GM18951 (cell line): Measurements from ENCODE around the gene COL5A3.

Experiments used
- POLR2A ChIP-seq: IDR thresholded peaks from 4 replicates; pipeline ENCODE4 v1.6.1; 2011; ENCODE audit warnings: mild to moderate bottlenecking; ENCODE audit not compliant: insufficient read length, insufficient read depth; ENCODE audit errors: extremely low read depth
- in situ Hi-C: fragments of 300-500 bp; cut with MboI; formaldehyde crosslinking; loops from one replicate; pipeline ENCODE4 v1.12.0; 2022; ENCODE audit warnings: low sequenced_read_pairs, mixed read lengths, inconsistent platforms; ENCODE audit not compliant: unreplicated experiment

Gene COL5A3

DNA sequence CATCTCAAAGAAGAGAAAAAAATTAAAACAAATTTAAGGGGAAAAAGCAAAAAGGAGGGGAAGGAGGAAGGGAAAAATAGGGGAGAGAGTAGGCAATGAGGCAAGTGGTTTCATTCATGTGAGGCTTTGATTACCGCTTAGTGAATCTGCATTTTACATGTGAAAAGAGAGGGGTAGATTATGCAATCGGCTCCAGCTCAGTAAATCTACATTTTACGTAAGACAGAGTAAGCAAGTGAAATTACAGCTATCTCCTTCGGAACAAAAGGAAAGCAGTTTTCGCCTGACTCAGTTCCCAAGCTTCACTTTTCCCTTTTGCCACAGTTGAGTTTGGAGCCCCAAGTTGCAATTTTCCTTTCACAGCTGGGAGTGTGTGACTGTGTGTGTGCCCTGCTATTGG, 58.0 kb downstream of the COL5A3 start:
- in situ Hi-C loops: no loop called here
- TF ChIP-seq POLR2A: no peak

GRCh38 chr19:9947441-9947840, 62.9 kb downstream of the COL5A3 start:
- TF ChIP-seq POLR2A: no peak
- in situ Hi-C loops: loop anchor here (25.0 kb wide), 1 partner anchor 440 kb away; the partner anchor contains the start of gene TYK2

- in situ Hi-C loops: loop anchor here (25.0 kb wide), 1 partner anchor 441 kb away; the partner anchor contains the start of gene TYK2
These were observed 63.7 kb downstream of the COL5A3 start for GRCh38 chr19:9946528-9947125.

- in situ Hi-C loops: loop anchor here (25.0 kb wide), 1 partner anchor 442 kb away; the partner anchor contains the start of gene TYK2
- no peak for TF ChIP-seq POLR2A
These were observed 64.9 kb downstream of the COL5A3 start for GRCh38 chr19:9945319-9945966.

DNA sequence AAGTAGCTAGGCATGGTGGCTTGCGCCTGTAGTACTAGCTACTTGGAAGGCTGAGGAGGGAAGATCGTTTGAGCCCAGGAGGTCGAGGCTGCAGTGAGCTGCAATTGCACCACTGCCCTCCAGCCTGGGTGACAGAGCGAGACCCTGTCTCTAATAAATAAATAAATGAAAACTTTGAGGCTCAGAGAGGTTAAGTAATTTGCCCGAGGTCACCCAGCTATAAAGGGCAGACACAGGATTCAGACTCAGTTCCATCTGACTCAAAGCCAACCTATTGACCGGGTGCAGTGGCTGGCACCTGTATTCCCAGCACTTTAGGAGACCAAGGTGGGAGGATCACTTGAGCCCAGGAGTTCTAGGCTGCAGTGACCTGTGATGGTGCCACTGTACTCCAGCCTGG, 66.6 kb downstream of the COL5A3 start:
- TF ChIP-seq POLR2A: no peak
- in situ Hi-C loops: loop anchor here (25.0 kb wide), 1 partner anchor 444 kb away; the partner anchor contains the start of gene TYK2

- no peak for TF ChIP-seq POLR2A
- in situ Hi-C loops: loop anchor here (25.0 kb wide), 1 partner anchor 446 kb away; the partner anchor contains the start of gene TYK2
These were observed 68.6 kb downstream of the COL5A3 start for GRCh38 chr19:9941671-9942070.

DNA sequence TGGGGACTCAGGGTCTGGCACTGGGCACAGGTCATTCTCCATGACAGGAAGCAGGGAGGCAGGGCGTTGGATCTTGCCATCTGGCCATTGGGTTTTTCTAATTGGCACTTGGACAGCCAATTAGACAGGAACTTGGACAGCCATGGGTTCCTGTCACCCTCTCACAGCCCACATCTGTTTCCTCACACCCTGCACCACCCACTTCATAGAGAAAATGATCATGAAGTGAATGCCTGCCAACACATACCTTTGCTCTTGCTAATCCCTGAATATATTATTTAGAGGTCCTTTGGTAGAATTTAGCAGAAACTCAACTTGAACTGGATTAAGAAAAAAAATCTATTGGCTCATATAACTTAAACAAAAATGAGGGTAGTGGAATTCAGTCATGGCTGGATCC, 69.1 kb downstream of the COL5A3 start:
- in situ Hi-C loops: loop anchor here (25.0 kb wide), 1 partner anchor 446 kb away; the partner anchor contains the start of gene TYK2
- no peak for TF ChIP-seq POLR2A

DNA sequence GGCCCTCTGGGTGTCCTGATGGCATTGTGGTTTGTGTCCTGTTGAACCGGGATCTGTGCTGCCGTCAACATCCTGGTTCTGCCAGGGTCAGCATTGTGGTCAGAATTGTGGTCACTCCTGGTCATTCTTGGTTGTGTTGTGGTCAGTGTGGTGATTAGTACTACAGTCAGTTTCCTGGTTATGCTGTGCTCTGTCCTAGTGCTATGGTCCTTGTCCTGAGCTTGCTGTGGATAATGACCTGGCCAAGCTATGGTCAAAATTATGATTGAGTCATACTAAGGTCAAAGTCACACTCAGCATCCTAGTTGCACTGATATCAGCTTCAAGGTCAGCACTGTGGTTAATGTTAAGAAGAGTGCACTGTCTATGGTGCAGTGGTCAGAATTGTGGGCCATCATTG, 69.5 kb downstream of the COL5A3 start:
- TF ChIP-seq POLR2A: no peak
- in situ Hi-C loops: loop anchor here (25.0 kb wide), 1 partner anchor 447 kb away; the partner anchor contains the start of gene TYK2

DNA sequence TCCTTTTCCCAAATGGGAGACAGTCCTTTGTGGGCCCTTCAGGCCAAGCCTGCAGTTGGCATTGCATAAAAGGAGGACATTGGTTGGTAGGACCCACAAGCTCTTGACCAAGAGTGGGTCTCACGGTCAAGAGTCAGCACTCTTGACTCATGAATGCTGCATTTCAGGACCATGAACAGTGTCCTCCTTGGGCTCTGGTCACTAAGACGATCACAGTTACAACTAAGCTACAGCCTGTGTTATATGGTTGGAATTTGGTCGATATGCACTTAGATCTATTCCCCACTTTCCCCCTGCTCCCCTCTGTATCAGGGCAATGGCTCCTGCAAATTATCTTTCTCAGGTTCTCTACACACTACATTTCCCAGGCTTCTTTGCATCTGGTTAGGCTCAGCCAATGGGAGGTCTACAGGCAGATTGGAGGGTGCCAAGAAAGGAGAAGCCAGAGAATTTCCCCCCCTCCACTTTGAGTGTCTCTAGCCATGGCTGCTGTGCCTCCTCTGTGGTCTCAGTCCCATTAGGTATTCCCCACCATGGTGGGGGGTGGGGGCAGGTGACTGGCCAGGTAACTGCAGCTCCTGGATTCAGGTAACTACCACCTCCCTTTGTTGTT, 70.9 kb downstream of the COL5A3 start:
- TF ChIP-seq POLR2A: no peak

GRCh38 chr19:9937001-9937411, 73.3 kb downstream of the COL5A3 start:
- no peak for TF ChIP-seq POLR2A
- in situ Hi-C loops: loop anchor here (5.0 to 25.0 kb wide), 2 partner anchors 90 to 450 kb away; partner anchors contain the start of gene TYK2

More for the DNA sequence above, 70.9 kb downstream of the COL5A3 start:
- in situ Hi-C loops: loop anchor here (5.0 to 25.0 kb wide), 2 partner anchors 88 to 448 kb away; partner anchors contain the start of gene TYK2

- TF ChIP-seq POLR2A: no peak
- in situ Hi-C loops: loop anchor here (5.0 to 25.0 kb wide), 2 partner anchors 91 to 451 kb away; partner anchors contain the start of gene TYK2
These were observed 73.8 kb downstream of the COL5A3 start, which contains the start of gene OLFM2 for GRCh38 chr19:9936326-9937000. Gene OLFM2, minus strand, starts transcription at chr19:9936515. Its CDS starts 149 bp downstream, at chr19:9936366.

DNA sequence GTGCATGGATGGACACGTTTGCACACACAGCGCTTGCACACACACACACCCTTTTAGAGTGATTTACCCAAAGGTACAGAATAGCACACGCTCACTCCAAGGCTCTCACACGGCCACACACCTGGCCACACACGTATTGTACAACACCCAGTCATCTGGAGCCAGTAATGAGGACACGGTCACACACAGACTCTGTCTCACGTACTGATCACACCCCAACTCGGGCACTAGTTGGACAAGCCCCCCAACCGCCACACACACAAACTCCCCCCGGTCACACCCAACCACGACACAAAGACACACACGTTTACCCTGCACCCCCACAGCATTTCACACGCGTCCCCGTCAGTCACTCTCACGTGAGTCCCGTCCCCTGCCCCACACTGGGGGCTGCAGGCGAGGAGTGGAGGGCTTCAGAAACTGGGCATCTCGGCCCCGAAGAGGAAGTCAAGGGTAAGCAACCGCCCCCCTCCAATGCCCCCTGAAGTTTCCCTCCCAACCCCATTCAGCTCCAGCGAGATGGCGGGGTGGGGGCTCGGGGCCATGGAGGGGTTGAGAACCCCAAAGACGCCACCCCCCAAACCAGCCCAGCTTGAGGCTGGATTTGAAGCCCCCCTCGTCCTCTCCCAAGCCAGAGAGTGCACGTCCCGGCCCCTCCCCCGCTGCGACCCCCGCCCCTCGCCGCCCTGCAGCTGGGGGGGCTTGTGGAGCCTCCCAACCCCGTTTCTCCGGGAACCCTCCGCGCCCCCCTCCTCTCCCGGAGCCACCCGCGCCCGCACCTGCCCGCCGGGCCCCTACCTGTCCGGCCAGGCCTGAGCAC, 74.6 kb downstream of the COL5A3 start:
- no peak for TF ChIP-seq POLR2A
- in situ Hi-C loops: loop anchor here (5.0 to 25.0 kb wide), 2 partner anchors 92 to 452 kb away; partner anchors contain the start of gene TYK2
